IMR-90 (cell line): ENCODE measurements around the gene PLXNC1.

Experiments
- CEBPB ChIP-seq: IDR thresholded peaks from 2 replicates; pipeline ENCODE4 v1.6.1; 2012; ENCODE audit warnings: low read depth, low read length, improper control_type of control experiment
- CTCF ChIP-seq: conservative IDR thresholded peaks from 2 replicates; pipeline ENCODE4 v1.5.1; 2012; ENCODE audit warnings: mild to moderate bottlenecking, low read depth, low read length, improper control_type of control experiment

- TF ChIP-seq CEBPB (no peak), CTCF (no peak)
Measured at GRCh38 chr12:94146166-94146936, 2.0 kb upstream of the PLXNC1 start.
